HL-60/S4 treated with retinoic acid at 250 ng/mL for 4 days and 3 days (cell line): Measurements from ENCODE around the gene NFAT5.
"Not testable (repeated sequence)": the region's sequence is repeated elsewhere in the genome, so short reads cannot be mapped to it uniquely, and the experiment has no call there.

ENCODE experiments used
- in situ Hi-C: fragments of 300-500 bp; cut with MboI; formaldehyde crosslinking; loops from 2 replicates; pipeline ENCODE4 v1.7.0; 2022; ENCODE audit warnings: low sequenced_read_pairs

NFAT5 gene

DNA sequence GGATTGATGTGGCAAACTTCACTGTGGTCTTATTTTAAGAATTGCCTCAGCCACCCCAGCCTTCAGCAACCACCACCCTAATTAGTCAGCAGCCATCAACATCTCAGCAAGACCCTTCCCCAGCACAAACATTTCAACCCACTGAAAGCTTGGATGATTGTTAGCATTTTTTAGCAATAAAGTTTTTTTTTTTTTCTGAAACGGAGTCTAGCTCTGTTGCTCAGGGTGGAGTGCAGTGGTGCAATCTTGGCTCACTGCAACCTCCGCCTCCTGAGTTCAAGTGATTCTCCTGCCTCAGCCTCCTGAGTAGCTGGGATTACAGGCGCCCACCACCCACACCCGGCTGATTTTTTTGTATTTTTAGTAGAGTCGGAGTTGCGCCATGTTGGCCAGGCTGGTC lies 19.1 kb upstream of the NFAT5 start:
- in situ Hi-C loops: not testable (repeated sequence)

DNA sequence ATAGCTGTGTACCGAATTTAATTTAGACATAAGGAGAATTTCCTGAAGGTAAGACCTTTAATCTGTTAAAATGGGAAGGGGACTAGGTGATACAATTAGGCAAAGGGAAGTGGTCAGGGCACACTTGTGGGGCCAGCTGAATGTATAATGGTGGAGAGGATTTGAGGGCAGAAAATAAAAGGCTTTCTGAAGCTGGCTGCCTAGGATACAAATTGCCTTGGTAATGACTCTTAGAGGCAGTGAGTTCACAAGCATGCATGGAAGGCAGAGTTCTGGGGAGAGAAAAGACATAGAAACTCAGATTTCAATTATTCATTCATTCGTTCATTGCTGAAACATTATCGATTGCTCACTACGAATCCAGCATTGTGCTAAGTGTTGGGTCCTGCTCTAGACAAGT lies 12.4 kb upstream of the NFAT5 start:
- in situ Hi-C loops: no loop called here

DNA sequence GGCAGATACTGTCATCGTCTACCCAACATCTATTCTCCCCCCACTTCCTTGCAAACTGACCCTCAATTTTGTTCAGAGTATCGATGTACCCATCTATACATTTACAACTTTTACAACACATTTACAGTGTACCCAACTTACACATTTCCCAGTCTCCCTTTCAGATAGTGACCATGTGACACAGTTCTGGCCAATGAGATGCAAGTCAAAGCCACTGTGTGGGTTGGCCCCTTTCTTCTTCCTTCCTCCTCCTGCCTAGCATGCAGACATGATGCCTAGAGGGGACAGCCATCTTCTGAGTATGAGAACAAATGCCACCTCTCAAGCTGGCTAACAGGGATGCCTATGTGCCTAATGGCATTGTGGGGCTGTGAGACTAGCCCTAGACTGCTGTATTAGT lies 11.3 kb upstream of the NFAT5 start:
- in situ Hi-C loops: no loop called here

DNA sequence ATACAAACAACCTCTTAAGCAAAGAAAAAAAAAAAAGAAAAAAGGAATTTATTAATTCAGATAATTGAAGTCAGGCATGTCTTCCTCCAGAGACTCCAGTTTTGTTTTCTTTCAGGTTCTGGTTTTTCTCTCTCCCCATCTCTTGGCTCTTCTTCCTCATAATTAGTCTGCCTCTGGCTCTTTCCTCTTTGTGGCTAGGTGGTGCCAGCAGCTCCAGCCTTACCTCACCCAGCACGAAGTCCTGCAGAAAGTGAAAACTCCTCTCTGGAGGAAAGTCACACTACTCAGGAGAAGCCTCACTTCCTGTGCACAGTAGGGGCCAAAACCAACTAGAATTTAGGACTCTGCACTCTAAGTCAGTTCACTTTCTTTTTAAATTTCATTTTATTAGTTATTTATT lies 10.3 kb upstream of the NFAT5 start:
- in situ Hi-C loops: no loop called here

DNA sequence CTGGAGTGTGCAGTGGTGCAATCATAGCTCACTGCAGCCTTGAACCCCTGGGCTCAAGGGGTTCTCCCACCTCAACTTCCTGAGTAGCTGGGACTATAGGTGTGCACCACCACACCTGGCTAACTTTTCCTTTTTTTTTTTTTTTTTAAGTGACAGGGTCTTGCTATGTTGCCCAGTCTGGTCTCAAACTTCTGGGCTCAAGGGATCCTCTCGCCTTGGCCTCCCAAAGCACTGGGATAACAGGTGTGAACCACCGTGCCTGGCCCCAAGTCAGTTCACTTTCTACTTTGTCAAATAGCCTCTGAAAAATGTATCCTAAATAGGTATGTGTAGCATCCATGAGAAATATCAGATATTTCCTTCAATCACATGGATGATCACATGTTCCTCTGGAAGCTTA lies 9.9 kb upstream of the NFAT5 start:
- in situ Hi-C loops: no loop called here

DNA sequence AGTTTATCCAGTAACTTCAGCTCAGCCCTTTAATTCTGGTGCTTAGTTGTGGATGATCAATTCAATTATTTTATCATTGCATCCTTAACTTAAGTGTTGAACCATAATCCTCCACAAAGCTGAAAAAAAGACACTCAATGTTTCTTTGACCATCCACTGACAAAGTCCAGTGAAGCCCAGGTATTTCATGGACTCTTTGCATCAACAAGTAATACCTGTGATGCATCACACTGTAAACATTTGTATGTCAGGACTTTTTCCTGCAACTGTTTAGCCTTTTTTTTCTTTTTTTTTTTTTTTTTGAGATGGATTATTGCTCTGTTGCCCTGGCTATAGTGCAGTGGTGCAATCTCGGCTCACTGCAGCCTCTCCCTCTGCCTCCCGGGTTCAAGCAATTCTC lies 6.6 kb upstream of the NFAT5 start:
- in situ Hi-C loops: no loop called here

DNA sequence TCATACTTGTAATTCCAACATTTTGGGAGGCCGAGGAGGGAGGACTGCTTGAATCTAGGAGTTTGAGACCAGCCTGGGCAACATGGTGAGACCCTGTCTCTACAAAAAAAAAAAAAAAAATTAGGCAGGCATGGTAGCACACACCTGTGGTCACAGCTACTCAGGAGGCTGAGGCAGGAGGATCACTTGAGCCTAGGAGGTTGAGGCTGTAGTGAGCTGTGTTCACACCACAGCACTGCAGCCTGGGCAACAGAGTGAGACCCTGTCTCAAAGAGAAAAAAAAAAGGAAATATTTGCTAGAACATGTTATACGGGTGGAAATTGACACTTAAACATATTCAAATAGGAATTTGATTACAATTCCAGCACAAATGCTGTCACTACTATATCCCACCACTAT lies 4.4 kb upstream of the NFAT5 start:
- in situ Hi-C loops: not testable (repeated sequence)

DNA sequence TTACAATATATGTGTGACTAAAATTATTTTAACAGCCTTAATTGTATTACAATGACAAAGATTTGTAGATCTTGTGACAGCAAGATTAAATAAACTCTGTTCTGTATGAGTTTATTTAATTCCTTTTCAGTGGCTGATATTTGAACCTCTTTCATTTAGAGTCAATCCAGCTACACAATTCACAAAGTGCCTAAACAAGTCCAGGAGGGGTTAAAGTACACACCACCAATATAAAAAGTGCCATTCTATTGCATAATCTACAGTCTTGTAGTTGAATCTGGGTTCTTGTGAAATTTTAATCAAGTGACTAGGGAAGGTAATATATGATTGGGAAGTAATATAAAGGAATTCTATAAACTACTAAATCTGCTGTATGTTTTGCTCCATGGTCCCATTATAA lies 3.9 kb upstream of the NFAT5 start:
- in situ Hi-C loops: no loop called here

DNA sequence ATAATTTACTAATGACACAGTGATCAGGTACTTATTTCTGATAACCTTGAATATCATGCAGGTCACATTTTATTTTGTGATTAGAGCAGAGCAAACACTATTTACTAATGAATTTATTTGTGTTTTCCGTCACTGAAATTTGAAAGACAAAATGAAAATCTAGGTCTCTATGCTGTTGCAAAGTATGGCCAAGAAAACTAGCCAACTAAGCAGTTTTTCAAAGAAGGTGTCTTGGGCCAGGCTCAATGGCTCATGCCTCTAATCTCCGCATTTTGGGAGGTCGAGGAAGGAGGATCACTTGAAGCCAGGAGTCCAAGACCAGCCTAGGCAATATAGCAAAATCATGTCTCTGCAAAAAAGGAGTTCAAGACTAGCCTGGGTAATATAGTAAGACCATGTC lies 3.0 kb upstream of the NFAT5 start:
- in situ Hi-C loops: no loop called here

DNA sequence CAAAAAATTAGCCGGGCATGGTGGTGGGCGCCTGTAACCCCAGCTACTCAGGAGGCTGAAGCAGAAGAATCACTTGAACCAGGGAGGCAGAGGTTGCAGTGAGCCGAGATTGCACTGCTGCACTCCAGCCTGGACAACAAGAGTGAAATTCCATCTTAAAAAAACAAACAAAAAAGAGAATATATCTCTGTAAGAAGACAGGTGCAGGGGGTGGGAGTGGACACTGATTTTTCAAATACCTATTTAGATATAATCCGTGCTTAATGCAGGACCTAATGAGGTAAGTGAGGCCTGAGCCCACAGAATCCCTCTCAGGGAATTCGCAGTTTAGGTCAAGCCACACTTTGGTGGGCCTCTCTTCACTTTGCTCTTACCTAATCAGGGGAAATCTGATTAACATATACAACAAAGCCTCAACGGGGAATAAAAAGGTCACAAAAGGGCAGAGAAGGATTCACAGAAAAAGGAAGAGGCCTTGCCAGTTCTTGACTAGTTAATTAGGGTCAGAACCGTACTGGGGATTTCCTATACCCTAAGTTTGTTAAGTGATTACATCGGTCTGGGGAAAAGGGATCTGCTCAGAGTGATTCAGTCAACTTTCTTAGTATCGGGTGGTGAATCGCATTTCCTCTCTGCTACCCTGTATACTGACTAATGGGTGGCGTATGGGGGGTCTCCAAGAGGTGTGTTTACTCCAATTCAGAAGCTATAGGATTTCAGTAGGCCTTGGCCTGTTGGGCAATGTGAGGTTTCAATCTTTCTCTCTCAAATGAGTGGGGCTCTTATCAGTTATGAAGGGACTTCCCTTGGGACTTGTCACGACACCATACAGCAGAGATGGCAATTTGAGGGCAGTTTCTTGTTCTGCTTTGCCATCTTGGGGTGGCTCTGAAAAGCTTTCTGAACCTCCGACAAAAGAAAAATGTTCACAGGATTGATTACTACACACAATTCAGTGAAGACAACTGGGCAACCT lies 1.9 kb upstream of the NFAT5 start:
- in situ Hi-C loops: no loop called here

DNA sequence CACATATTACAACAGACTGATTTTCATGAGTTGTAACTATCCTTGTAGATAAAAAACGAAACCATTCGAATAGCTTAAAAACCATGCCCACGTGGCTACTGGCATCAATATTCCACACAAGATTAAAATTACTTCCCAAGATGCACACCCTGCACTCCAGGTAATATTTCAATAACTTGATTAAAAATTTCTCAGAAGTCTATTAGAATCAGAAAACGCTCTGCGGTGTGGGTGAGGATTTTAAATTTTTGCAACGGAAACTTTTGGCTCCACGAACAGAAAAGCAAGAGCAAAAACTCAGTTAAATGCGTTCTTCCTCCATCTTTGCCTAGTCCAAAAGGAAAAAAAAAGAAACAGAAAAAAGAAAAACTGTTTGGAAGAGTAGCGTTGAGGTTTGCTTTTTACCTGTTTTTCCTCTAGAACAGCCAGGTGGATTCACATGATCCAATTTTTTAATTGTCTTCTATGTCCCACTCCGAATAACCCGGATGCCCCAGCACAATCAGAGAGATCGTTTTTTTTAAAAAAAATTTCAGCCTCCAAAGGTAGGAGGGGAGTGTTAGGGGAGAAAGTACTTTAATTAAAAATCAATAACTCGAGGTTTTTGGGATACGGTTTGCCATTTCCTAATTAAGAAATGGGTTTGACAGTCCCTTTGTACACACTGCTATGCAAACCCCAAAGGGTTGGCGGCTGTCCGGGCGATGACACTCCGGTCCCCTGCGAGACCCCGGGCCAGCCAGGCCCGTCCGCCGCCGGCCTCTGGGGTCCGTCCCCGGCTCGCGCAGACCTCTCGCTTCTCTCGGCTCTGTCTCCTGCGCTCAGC lies 708 bp upstream of the NFAT5 start:
- in situ Hi-C loops: no loop called here

DNA sequence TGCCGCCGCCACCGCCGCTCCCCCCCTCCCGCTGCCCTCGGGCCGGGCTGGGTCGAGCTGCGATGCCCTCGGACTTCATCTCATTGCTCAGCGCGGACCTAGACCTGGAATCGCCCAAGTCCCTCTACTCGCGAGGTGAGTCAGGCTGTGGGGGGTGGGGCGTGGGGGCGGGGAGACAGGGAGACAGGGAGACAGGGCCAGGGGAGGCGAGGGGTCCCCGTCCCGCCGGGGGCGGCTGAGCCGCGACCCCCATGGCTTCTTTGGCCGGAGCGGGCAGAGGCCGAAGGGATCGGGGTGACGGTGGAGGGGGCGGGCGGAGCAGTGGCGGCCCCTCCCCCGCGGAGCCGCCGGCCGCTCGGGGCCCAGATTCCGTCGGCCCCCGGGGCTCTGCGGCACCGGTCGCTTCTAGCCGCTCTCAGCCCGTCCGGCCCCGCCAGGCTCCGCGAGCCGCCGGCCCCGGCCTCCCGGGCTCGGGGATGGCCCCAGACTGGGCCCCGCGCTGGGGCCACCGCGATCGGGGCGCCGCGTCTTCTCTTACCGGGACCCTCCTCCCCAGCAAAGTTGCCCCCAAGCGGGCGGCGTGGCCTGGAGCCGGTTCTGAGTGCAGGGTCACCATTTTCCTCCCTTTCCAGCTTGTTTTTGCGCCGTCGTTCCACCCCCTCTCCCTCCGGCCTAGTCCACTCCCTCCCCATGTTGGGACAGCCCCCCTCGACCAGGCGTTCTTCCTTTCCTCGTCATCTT lies 644 bp downstream of the NFAT5 start:
- in situ Hi-C loops: no loop called here

DNA sequence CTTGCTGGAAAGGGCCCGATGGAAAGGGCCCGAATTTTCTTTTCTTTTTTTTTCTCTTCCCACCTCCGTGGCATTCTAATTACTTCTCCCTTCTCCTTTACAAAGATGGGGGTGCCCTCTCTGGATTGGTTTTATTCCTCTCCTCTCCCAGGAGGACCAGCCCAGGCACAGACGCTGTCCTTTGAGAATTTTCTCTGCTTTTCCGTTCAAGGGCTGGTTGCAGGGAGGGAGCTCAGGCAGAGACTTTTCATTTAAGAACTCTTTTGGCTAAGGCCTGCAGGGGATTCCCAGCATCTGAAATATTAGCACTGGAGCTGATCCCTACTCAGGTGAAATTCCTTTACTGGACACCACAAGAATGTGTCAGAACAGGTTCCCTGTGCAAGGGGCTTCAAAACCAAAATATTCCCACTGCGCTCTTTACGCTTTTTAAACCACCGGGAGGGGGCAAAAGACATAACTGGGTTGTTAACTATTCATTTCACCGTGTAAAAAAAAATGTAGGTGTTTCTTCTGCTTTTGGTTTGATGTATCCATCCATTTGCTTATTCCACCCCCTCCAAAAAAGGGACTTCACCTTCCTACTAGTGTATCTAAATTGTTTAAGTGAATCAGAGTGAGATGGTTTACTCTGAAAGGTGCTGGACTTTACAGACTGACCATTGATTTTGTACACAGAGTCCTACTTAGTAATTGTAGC lies 1.4 kb downstream of the NFAT5 start:
- in situ Hi-C loops: no loop called here

DNA sequence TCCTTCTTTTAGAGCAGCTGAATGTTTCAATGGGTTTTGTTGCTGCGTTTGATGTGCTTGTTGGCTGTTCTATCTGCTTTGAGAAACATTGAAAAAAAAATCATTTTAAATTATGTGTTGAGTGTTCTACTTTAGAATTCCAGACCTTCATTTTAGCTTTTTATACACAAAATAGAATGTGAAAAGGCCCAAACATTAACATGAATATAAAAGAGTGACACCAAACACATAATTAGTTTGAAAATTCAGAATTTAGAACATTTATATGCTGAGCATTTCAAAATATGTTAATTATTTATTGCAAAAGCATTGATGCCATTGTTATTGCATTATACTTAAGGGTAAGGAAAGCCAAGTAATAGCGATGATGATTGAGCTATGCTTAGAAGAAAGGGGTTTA lies 2.9 kb downstream of the NFAT5 start:
- in situ Hi-C loops: no loop called here

DNA sequence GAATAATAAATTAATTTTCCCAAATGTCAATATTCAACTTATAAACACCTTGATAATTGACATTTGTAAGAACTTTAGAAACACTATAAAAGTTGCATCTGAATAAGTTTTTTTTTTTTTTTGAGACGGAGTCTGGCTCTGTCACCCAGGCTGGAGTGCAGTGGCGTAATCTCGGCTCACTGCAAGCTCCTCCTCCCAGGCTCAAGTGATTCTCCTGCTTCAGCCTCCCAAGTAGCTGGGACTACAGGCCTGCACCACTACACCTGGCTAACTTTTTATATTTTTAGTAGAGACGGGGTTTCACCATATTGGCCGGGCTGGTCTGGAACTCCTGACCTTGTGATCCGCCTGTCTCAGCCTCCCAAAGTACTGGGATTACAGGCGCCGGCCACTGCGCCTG lies 13.0 kb downstream of the NFAT5 start:
- in situ Hi-C loops: not testable (repeated sequence)

DNA sequence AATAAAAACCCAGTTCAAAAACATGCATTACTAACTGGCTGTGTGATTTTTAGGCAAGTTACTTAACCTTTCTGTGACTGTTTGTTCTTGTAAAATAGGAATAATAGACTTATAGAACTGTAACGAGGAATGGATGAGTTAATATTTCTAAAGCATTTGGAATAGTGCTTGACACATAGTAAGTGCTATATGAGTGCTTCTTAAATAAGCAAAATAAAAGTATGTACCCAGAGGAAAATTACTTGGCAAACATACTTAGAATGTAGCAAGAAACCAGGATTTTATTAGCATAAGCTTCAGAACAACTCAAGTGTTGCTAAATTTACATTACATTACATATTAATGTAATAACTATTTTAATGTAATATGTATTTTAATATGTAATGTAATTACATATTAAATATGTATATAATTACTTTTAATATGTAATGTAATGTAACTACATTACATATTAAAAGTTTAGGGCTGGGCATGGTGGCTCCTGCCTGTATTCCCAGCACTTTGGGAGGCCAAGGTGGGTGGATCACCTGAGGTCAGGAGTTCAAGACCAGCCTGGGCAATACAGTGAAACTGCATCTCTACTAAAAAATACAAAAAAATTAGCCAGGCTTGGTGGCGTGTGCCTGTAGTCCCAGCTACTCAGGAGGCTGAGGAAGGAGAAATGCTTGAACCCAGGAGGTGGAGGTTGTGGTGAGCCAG lies 14.2 kb downstream of the NFAT5 start:
- in situ Hi-C loops: no loop called here

DNA sequence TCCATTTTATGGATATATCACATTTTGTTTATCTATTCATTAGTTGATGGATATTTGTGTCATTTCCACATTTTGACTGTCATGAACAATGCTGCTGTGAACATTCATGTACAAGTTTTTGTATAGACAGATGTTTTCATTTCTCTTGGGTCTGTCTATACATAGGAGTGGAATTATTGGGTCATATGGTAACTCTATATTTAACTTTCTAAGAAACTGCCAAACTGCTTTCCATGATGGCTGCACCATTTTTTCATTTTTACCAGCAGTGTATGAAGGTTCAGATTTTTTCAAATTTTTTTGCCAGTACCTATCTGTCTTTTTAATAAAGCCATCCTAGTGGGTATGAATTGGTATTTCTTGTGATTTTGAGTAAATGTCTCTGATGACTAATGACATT lies 15.5 kb downstream of the NFAT5 start:
- in situ Hi-C loops: no loop called here

DNA sequence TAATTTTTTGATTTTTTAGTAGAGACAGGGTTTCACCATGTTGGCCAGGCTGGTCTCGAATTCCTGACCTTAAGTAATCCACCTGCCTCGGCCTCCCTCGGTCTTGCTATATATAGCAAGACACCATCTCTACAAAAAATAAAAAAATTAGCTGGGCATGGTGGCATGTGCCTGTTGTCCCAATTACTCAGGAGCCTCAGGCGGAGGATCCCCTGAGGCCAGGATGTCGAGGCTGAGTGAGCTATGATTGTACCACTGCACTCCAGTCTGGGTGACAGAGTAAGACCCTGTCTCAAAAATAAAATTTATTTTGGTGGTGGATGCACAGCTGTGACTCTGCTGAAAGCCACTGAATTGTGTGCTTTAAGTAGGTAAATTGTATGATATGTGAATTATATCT lies 18.7 kb downstream of the NFAT5 start:
- in situ Hi-C loops: not testable (repeated sequence)

DNA sequence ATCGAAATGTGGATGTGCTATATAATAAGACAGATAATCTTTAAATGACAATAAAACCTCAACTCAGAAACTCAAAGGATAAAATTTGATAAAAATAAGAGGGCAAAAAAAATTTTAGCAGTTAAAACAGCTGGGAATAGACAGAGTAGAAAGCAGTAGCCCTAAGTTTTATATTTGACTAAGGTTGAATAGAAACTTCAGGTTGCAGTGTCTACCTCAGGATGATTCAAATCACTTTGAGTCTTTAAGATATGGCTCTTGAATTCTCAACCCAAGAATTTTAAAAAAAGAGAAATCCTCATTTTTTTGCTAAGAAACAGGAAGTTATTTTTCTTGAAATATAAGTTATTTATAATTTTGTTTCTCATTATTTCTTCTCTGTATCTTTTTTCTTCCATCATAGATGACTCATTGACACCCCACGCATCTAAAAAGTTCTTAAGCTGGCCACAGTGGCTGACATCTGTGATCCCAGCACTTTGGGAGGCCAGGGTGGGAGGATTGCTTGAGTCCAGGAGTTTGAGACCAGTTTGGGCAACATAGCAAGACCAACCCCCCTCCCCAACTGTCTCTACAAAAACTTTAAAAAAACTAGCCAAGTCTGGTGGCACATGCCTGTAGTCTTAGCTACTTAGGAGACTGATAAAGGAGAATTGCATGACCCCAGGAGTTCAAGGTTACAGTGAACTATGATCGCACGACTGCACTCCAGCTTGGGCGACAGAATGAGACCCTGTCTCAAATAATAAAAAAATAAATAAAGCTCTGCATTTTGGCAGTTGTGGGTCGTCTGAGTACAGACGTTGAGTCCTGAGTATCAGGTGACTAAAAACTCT lies 23.9 kb downstream of the NFAT5 start:
- in situ Hi-C loops: no loop called here
